Right renal cortex interstitium (tissue), 3 donors: ENCODE results near the gene S100A1. TPM values are rescaled to one million over a fixed set of nuclear protein-coding genes. Genes with fewer than 3 reads are reported as not detected.
"Not testable (repeated sequence)": the region's sequence is repeated elsewhere in the genome, so short reads cannot be mapped to it uniquely, and the experiment has no call there.

ENCODE experiments used
- DNase-seq, 3 donors: peaks; one replicate each; pipeline ENCODE4 v3.0.0-alpha.2; 2013; ENCODE audit warnings: low read depth in 3 of 3, low spot score in 2 of 3
- polyA plus RNA-seq, 3 donors: library from polyadenylated mRNA; unstranded; fragments of 120-200 nt; gene quantifications; one replicate each; pipeline ENCODE4 v1.2.1, GENCODE V29; 2013; ENCODE audit not compliant: insufficient read length in 3 of 3

S100A1 gene
- 10 to 100 TPM; 21.8 to 48.2 (median 21.9) TPM for polyA plus RNA-seq

- no peak for DNase-seq
Measured at GRCh38 chr1:153627715-153628626, at the start of gene S100A1. S100A1 (plus strand) TSS chr1:153628434; CDS start chr1:153630522, 2,088 bp downstream.

GRCh38 chr1:153578490-153578889, 49.7 kb upstream of the S100A1 start:
- DNase-seq = no peak

DNA sequence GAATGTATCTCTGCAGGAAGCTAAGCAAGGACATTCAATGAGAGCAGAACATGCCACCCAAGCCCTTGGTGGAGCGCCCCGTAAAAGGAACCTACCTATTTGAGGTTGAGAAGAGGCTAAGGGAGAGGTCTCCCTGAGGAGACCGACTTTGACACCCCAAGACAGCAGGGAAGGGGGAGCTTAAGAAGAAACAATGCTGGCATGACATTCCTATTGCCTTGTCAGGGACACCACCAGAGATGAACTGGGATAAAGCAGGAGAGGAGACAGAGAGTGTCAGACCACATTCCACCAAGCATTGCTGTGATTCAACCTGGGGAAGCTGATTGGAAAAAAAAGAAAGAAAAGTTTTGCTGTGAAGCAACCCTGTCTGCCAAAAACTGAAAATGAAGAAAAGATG, 49.3 kb upstream of the S100A1 start:
- no peak for DNase-seq

- not testable (repeated sequence) for DNase-seq
Measured at GRCh38 chr1:153582836-153583235, 45.4 kb upstream of the S100A1 start.

- not testable (repeated sequence) for DNase-seq
Measured at GRCh38 chr1:153583514-153583913, 44.7 kb upstream of the S100A1 start.

DNA sequence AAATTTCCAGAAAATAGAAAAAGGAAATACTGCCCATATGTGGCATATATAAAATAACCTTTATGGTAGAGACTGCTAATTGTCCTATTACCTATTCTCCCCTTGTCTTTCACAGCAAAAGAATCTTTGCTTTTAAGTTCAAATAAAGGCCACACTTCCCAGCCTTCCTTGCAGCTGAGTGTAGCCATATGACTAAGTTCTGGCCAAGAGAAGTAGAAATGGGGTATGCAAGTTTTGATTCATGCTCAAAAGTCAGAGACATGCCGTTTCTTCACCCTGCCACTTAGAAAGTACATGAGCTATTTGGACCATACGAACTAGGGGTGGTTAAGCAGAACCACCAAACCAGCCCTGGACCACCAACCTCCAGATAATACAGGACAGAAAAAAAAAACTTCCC, 44.3 kb upstream of the S100A1 start:
- DNase-seq = no peak

- no peak for DNase-seq
Measured at GRCh38 chr1:153585006-153585405, 43.2 kb upstream of the S100A1 start.

DNA sequence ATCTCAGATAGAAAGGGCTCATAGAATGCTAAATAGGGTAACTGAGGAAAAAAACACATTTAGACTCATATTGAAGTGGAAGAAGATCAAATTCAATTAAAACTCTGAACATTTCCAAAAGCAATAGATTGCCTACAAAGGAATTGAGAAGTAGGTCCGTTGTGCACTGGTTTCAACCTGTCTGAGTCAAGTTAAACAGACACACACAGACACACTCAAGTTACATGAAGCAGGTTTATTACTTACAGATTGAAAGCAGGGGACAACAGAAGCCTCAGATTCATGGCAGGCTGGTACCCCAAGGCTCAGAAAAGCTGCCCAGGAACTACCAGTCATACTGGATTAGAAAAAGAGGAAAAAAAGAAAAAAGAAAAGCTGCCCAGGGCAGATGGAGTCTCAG, 41.9 kb upstream of the S100A1 start:
- DNase-seq = no peak

DNA sequence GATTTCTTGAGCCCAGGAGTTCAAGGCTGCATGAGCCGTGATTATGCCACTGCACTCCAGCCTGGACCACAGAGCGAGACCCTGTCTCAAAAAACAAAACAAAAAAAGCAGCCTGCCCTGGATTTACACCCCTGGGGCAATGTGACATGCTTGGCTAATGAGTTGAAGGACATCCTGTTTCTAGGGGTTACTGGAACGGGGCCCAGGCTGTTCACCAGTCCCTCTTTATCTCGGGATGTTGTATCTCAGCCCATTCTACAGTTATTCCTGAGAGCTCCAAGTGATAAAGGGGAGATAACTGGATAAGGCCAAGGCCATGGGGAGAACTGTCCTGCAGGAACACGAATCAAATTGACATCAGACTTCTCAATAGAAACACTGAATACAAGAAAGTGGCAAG, 40.9 kb upstream of the S100A1 start:
- DNase-seq = no peak

DNA sequence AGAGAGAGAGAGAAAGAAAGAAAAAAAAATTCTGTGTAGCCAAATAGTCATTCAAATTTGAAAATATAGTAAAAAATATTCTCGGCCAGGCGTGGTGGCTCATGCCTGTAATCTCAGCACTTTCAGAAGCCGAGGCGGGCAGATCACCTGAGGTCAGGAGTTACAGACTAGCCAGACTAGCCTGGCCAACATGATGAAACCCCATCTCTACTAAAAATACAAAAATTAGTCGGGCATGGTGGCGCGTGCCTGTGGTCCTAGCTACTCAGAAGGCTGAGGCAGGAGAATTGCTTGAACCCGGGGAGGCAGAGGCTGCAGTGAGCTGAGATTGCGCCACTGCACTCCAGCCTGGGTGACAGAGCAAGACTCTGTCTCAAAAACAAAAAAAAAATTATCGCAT, 40.2 kb upstream of the S100A1 start:
- DNase-seq = not testable (repeated sequence)

DNA sequence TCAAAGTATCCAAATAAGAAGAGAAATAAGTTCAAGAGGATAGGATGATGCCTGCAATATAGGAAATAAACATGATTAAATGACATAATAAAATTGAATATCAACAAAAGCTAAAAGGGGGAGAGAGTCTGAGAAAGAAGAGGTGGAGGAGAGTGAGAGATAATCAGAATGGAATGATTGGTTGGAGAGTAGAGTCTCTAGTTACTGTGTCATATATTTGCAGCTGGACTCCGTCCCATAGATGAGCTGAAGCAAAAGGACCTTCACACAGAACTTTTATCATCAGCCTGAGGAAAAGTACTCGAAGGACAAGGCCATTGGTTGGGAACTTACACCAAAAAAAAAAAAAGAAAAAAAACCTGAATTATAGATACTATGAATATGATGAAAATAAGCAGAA, 39.8 kb upstream of the S100A1 start:
- DNase-seq = no peak

DNA sequence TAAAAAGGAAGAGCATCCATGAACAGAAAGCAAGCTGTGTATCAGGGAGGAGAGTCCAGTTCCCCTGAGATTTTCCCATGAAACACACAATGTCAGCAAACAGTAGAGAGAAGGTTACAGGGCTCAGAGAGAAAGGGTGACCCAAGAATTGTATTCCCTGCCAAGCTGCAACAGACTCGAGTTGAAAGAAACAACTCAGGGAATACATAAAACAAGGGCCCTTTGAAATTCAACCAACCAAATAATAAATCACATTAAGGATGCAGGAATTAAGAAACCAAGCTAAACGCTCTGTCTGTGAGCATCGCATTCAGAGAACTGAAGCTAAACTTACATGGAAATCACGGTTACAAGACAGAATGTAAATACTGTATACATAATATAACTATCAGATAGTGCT, 35.5 kb upstream of the S100A1 start:
- DNase-seq = no peak

- no peak for DNase-seq
Measured at GRCh38 chr1:153597206-153597605, 31.0 kb upstream of the S100A1 start.

- DNase-seq = no peak
Measured at GRCh38 chr1:153598309-153599172, 29.7 kb upstream of the S100A1 start.

DNA sequence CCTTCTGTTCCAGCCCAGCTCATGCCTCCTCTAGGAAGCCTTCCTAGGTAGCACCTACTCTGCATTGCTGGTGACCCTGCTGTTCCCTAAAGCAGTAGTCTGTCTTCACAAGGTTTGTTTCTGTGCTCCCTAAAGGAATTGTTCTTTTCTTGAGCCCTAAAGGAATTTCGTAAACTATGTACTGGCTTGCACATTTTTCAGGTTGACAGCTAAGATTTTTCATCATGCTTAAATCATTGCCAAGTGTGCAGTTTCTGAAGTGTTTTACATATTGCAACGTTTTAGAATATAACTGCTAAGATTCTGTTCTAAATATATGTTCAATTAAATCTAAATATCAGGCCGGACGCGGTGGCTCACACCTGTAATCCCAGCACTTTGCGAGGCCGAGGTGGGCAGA, 28.4 kb upstream of the S100A1 start:
- no peak for DNase-seq

GRCh38 chr1:153602749-153603148, 25.5 kb upstream of the S100A1 start:
- DNase-seq = no peak

DNA sequence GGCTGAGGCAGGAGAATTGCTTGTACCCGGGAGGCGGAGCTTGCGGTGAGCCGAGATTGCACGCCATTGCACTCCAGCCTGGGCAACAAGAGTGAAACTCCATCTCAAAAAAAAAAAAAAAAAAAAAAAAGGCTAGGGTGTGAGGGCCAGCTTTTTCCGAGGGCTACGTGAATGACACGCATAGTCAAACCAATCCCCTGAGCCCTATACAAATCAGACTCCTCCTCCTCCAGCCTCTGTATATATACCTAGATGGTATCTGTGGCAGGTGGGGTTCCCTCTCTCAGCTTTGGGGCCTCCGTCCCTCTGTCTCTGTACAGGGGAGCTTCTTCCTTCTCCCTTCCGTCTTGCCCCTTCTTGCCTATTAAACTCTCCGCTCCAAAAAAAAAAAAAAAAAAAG, 22.0 kb upstream of the S100A1 start:
- no peak for DNase-seq

GRCh38 chr1:153607381-153607780, 20.9 kb upstream of the S100A1 start:
- no peak for DNase-seq

DNA sequence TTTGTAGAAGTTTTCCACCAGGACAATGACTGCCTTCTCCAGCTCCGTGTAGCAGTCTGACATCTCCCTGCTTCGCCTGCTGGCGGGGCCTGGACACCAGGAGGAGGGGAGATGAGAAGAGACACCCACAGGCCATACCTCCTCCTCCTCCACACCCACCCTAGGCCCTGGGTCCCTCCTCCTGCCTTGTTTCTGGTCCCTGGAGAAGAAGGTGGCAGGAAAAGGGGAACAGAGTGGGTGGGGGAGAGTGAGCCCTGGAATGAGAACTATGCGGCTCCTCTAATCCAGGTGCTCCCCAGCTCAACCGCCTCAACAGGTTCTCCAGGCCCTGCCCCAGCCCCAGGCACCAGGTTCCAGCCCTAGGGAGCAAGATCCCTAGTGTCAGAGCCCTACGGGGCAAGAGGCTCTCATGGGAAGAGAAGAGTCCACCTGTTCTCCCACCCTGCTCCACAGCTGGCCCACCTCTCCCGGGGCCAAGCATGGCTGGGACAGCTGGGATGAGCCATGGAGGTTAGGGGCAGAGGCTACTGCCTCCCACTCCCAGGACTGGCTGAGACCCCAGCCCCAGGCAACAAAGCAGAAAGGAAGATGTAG, 20.0 kb upstream of the S100A1 start:
- DNase-seq = no peak

DNA sequence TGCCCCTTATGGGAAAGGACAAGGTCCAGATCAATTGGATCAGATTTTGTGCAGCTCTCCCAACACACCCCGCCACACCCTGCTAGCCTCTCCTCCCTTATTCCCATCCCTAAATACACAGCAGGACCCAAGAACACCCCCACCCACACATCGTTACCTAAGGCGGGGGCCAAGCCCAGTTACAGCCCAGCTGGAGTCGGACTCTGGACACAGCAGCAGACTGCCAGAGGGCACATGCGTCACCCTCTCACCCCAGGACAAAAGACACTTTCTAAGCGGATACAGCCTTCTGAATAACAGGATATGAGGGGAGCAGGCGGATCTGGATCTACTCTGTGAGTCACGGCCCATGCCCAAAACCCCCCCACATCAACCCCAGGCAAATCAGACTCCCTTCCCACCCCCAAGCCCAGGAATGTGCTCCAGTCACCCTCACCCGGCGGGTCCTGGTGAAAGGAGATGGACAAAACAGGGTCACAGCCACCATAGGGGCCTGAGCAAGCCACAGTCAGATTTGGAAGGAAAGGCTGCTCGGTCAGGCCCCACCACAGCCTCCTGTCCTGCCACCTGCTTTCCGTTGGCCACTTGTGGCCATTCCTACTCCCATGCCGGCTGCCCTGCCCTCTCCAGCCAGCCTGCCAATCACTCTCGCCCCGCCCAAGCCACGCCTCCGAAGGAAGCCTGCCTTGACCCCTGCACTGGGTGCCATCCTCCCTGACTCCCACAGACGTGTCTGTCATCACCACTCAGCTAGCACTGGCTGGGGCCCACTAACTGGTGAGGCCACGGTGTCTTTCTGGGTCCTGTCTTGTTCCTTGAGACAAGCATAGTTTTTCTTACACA, 19.3 kb upstream of the S100A1 start:
- DNase-seq = no peak
